Activated CD4-positive, alpha-beta memory T cell treated with anti-CD3 and anti-CD28 coated beads for 36 hours (primary cell): ENCODE results near the gene PTPN2. TPM values are rescaled to one million over a fixed set of nuclear protein-coding genes. Genes with fewer than 3 reads are reported as not detected.

Source experiments
- CTCF ChIA-PET: fragments of 350-600 bp; sonication (Branson Sonifier 250); formaldehyde crosslinking; loops from one replicate; lab custom pipeline; 2021; ENCODE audit warnings: antibody characterized with exemption, inconsistent platforms; lab: Charles Lee
- POLR2A ChIA-PET: fragments of 350-600 bp; sonication (Branson Sonifier 250); formaldehyde crosslinking; loops from one replicate; lab custom pipeline; 2021; ENCODE audit warnings: antibody characterized with exemption; lab: Charles Lee
- DNase-seq: peaks from one replicate; pipeline ENCODE4 v3.0.0-alpha.2; 2020
- H3K27ac Mint-ChIP-seq: one replicate; pipeline ENCODE4 v1.8.0; 2021; ENCODE audit warnings: mixed read lengths
- H3K27me3 Mint-ChIP-seq: one replicate; pipeline ENCODE4 v1.8.0; 2021; ENCODE audit warnings: mixed read lengths
- H3K36me3 Mint-ChIP-seq: one replicate; pipeline ENCODE4 v1.8.0; 2021; ENCODE audit warnings: mixed read lengths
- H3K4me1 Mint-ChIP-seq: one replicate; pipeline ENCODE4 v1.8.0; 2021; ENCODE audit warnings: low read depth, mixed read lengths
- H3K4me3 Mint-ChIP-seq: one replicate; pipeline ENCODE4 v1.8.0; 2021; ENCODE audit warnings: mild to moderate bottlenecking, mixed read lengths
- H3K9me3 Mint-ChIP-seq: one replicate; pipeline ENCODE4 v1.8.0; 2021; ENCODE audit warnings: mixed read lengths
- intact Hi-C: fragments of 100-400 bp; cut with micrococcal nuclease; formaldehyde crosslinking; loops from one replicate; pipeline ENCODE4 v1.15.1; 2023
- total RNA-seq, 2 experiments: library from RNA; stranded (reverse); gene quantifications; one replicate each; pipeline ENCODE4 v1.2.3, GENCODE V29; 2021

The PTPN2 gene
- total RNA-seq, 2 experiments from 2014 or later, result 68.8 to 73.3 TPM

DNA sequence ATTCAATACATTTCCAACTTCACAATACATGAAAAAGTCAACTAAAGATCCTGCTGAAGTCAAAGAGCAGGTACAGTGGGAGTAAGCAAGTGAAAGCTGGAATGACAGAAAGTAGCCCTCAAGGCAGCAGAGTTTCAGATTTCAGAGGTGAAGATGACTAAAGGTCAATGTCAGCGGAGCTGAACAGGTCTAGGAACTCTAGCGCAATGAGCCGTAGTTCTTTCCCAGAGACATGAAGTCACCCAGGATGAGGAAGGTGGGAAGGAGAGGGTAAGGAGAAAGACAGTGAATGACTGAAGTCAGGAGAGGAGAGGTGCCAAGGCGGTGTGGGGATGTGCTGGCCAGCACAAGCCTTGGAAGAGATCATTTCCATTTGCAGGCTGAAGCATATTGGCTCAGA, 28.1 kb downstream of the PTPN2 start:
- Mint-ChIP-seq H3K27me3 (no peaks in the 10 kb centered on the region), H3K9me3 (no peaks in the 10 kb centered on the region), H3K27ac (peak overlapping the region; percentile 5), H3K4me3 (no peak overlapping the region), H3K4me1 (peaks cover 55% of the 10 kb centered on the region), H3K36me3 (peaks cover 35% of the 10 kb centered on the region)
- no peak for DNase-seq
- POLR2A ChIA-PET, result interaction anchor here (0.8 to 1.9 kb wide), 2 partner anchors 11 to 35 kb away, joined by 3 to 5 read pairs; no protein-coding TSS in a partner anchor
- CTCF ChIA-PET, result interaction anchor here (0.5 to 1.2 kb wide), 2 partner anchors 34 to 129 kb away, joined by 3 read pairs; no protein-coding TSS in a partner anchor
- intact Hi-C loops, result loop anchor here (2.0 to 5.0 kb wide), 2 partner anchors 27 to 34 kb away; no protein-coding TSS in a partner anchor

DNA sequence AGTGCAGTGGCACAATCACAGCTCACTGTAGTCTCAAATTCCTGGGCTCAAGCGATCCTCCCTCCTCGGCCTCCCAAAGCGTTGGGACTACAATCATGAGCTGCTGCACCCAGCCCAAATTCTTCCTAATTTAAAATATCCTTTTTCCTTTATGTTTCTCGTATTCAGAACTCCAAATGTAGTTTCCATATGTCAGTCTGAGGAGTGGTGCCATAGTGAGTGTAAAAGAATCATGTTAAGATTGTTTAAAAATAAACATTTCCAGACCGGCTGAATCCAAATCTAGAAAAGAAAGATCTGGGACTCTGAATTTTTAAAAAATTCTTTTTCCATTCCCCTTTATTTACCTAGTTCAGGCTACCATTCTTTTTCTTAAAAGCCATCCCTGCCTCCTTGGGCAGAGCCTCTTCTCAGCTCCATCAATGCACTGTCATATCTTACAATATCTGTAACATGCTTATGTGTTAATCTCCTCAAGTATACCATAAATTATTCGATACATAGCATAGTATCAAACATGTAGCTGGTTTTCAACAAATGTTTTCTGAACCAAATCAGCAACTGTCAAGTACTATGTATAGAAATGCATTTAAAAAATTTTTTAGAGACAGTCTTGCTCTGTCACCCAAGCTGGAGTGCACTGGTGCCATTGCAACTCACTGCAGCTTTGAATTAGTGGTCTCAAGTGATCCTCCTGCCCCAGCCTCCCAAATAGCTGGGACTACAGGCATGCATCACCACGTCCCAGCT, 31.3 kb downstream of the PTPN2 start:
- H3K27ac Mint-ChIP-seq, result no peak overlapping the region
- peaks cover 48% of the 10 kb centered on the region for H3K4me1 Mint-ChIP-seq
- H3K4me3 Mint-ChIP-seq, result no peak overlapping the region
- H3K27me3 Mint-ChIP-seq, result no peaks in the 10 kb centered on the region
- POLR2A ChIA-PET, result interaction anchor here (0.5 to 1.2 kb wide), 3 partner anchors 30 to 400 kb away, joined by 3 to 4 read pairs (median 4); partner anchors contain the start of gene PTPN2
- no peaks in the 10 kb centered on the region for H3K9me3 Mint-ChIP-seq
- CTCF ChIA-PET, result interaction anchor here (0.9 kb wide), 2 partner anchors 32 to 70 kb away, joined by 3 to 4 read pairs; no protein-coding TSS in a partner anchor
- no peak for DNase-seq
- H3K36me3 Mint-ChIP-seq, result peaks cover 38% of the 10 kb centered on the region
- intact Hi-C loops, result no loop called here

DNA sequence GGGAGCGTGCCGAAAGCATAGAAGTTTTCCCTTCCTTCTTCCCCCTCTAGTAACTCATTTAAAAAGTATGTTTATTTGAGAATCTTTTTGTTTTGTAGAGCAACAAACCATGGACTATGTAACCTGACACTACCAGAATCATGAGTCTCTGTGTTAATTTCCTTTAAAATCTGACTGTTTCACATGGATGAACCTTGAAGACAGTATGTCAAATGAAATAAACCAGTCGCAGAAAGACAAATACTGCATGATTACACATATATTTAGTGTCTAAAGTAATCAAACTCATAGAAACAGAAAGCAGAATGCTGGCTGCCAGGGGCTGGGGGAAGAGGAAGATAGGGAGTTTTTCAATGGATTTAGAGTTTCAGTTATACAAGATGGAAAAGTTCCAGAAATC, 32.3 kb downstream of the PTPN2 start:
- H3K36me3 Mint-ChIP-seq, result peaks cover 39% of the 10 kb centered on the region
- no peaks in the 10 kb centered on the region for H3K27me3 Mint-ChIP-seq
- no peak overlapping the region for H3K4me3 Mint-ChIP-seq
- H3K9me3 Mint-ChIP-seq, result no peaks in the 10 kb centered on the region
- DNase-seq, result no peak
- H3K27ac Mint-ChIP-seq, result no peak overlapping the region
- ChIA-PET POLR2A (no interaction called here), CTCF (no interaction called here)
- intact Hi-C loops, result no loop called here
- H3K4me1 Mint-ChIP-seq, result peaks cover 44% of the 10 kb centered on the region

DNA sequence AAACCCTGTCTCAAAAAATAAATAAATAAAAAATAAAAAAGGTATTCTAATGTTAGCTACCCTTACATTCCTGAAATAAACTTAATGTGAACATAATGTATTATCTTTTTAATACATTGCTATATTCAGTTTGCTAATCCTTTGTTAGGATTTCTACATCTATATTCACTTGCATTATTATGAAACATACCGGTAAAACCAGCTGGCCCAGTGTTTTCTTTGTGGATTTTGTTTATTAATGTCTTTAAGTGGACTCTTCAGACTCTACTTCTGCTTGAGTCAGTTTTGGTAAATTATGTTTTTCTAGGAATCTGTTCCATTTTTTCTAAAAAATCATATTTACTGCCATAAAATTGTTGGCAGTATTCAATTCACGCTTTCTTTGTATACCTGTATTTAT, 34.5 kb downstream of the PTPN2 start:
- Mint-ChIP-seq H3K27me3 (no peaks in the 10 kb centered on the region), H3K4me1 (peaks cover 49% of the 10 kb centered on the region), H3K9me3 (no peaks in the 10 kb centered on the region), H3K36me3 (peaks cover 32% of the 10 kb centered on the region), H3K4me3 (no peak overlapping the region), H3K27ac (no peak overlapping the region)
- DNase-seq, result no peak
- POLR2A ChIA-PET, result no interaction called here
- intact Hi-C loops, result no loop called here
- CTCF ChIA-PET, result interaction anchor here (0.6 to 1.6 kb wide), 3 partner anchors 34 to 105 kb away, joined by 3 to 4 read pairs (median 4); no protein-coding TSS in a partner anchor

DNA sequence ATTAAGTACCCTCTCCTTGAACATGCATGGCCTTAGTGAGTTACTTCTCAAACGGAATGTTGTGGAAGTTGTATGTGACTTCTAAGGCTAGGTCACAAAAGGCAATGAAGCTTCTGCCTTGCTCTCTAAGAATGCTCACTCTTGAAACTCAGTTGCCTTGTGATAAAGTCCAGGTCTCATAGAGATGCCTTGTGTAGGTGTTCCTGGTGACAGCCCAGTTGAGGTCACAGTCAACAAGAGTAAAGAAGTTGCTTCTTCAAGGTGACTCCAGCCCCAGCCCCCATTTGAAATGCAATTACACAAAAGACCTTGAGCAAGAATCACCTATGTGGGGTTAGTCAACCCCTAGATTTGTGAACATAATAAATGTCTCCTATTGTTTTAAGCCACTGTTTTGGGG, 35.6 kb downstream of the PTPN2 start:
- intact Hi-C loops, result no loop called here
- H3K27me3 Mint-ChIP-seq, result no peaks in the 10 kb centered on the region
- H3K4me3 Mint-ChIP-seq, result no peak overlapping the region
- ChIA-PET CTCF (no interaction called here), POLR2A (no interaction called here)
- peaks cover 26% of the 10 kb centered on the region for H3K36me3 Mint-ChIP-seq
- no peaks in the 10 kb centered on the region for H3K9me3 Mint-ChIP-seq
- no peak overlapping the region for H3K27ac Mint-ChIP-seq
- peaks cover 52% of the 10 kb centered on the region for H3K4me1 Mint-ChIP-seq
- no peak for DNase-seq

DNA sequence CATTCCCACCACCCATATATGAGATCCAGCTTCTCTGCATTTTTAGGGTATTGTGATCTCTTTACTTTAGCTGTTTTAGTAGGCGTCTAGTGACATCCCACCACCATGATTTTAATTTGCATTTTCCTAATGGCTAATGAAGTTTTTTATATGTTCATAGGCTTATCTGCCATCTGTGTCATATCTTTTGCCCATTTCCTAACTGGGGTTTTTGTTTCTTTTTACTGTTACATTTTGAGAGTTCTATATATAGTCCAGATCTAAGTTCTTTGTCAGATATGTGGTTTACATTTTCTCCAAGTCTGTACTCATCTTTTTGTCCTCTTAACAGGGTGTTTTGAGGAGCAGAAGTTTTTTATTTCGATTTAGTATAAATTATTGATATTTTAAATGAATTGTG, 39.6 kb downstream of the PTPN2 start:
- intact Hi-C loops, result loop anchor here (5.0 kb wide), 1 partner anchor 467 kb away; the partner anchor contains the start of gene AFG3L2
- peaks cover 30% of the 10 kb centered on the region for H3K36me3 Mint-ChIP-seq
- H3K27ac Mint-ChIP-seq, result peak overlapping the region; percentile 76
- no peaks in the 10 kb centered on the region for H3K27me3 Mint-ChIP-seq
- no peaks in the 10 kb centered on the region for H3K9me3 Mint-ChIP-seq
- H3K4me1 Mint-ChIP-seq, result peaks cover 87% of the 10 kb centered on the region
- no peak overlapping the region for H3K4me3 Mint-ChIP-seq
- ChIA-PET CTCF (interaction anchor here (0.6 to 1.9 kb wide), 3 partner anchors 34 to 44 kb away, joined by 3 to 5 read pairs (median 3); no protein-coding TSS in a partner anchor), POLR2A (interaction anchor here (0.7 to 2.0 kb wide), 6 partner anchors 11 to 147 kb away, joined by 3 to 21 read pairs (median 4); partner anchors contain the start of genes CEP192 and PTPN2)
- no peak for DNase-seq

DNA sequence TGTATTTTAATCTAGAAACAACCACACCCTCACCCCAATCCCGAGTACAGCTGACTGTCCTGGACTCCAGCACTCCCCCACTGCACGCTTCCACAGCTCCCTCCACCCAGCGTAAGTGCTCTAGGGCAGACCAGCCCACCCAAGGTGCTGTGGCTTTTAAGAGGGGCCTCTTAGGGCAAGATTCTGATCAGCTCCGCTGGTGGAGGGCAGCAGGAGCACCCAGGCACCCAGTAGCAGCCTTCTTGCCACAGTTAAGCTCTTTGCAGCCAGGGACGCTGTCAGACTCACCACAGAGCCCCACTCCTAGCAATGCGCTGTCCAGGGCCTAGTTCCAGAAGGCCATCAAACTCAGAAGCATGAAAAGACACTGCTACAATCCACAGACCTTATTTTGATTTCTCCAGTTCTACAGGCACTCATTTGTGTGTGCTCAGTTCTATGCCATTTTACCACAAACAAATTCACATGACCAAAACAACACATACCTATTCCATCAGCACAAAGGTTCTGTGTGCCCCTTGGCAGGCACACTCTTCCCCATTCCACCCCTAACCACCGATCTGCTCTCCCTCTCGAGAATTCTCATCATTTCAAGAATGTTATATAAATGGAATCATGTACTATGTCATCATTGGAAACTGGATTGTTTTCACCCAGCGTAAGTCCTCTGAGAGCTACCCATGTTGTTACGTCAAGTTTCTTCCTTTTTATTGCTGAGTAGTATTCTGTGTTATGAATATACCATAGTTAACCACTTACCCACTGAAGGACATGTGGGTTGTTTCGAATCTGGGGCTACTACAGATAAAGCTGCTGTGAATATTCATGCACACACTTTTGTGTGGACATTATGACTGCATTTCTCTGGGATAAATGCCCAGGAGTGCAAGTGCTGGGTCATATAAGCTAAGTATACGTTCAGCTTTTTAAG, 40.4 kb downstream of the PTPN2 start:
- POLR2A ChIA-PET, result interaction anchor here (0.7 to 2.0 kb wide), 6 partner anchors 12 to 148 kb away, joined by 3 to 21 read pairs (median 4); partner anchors contain the start of genes CEP192 and PTPN2
- no peaks in the 10 kb centered on the region for H3K9me3 Mint-ChIP-seq
- H3K27me3 Mint-ChIP-seq, result no peaks in the 10 kb centered on the region
- peaks cover 26% of the 10 kb centered on the region for H3K36me3 Mint-ChIP-seq
- peaks cover 86% of the 10 kb centered on the region for H3K4me1 Mint-ChIP-seq
- intact Hi-C loops, result loop anchor here (5.0 kb wide), 1 partner anchor 466 kb away; the partner anchor contains the start of gene AFG3L2
- CTCF ChIA-PET, result interaction anchor here (0.6 to 1.9 kb wide), 3 partner anchors 35 to 45 kb away, joined by 3 to 5 read pairs (median 3); no protein-coding TSS in a partner anchor
- H3K27ac Mint-ChIP-seq, result peak overlapping the region; percentile 76
- peak; percentile 25 for DNase-seq
- H3K4me3 Mint-ChIP-seq, result peak overlapping the region; percentile 13

DNA sequence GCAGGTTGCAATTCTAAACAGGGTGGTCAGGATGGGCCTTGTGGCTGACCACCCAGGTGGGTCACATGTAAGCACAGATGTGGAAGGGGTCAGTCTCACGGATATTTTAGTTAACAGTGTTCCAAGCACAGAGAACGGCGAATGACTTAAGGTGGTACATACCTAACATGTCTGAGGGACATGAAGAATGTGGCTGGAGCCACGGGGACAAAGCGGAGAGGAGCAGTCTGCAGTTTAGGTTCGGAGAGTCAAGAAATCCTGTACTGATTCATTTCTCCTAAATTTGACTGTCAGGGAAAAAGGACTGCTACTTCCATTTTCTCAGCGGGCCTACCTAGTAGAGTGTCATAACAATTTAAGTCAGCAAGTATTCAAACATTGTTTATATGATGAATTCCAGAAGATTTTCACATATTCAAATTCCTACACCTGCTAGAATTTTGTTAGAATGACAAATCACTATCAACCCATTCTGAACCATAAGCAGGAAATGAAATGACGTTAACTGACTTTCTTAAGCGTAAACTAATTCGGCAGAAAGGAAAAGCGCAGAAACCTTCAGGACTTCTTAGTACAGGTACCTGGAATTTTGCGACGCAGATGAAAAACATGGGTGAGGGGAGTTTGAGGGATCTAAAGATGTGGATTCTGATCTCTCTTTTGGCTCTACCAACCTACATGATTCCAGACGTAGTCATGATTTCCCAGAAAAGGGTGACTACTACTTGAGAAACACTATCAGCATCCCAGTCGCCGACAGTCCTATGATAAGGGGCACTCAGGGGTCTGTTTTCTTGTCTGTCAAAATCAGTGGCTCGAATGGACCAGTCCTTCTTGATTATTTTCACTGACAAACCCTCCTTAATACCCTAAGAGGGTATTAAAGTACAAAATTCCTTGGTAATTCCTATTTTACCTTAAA, 41.3 kb downstream of the PTPN2 start:
- POLR2A ChIA-PET, result no interaction called here

DNA sequence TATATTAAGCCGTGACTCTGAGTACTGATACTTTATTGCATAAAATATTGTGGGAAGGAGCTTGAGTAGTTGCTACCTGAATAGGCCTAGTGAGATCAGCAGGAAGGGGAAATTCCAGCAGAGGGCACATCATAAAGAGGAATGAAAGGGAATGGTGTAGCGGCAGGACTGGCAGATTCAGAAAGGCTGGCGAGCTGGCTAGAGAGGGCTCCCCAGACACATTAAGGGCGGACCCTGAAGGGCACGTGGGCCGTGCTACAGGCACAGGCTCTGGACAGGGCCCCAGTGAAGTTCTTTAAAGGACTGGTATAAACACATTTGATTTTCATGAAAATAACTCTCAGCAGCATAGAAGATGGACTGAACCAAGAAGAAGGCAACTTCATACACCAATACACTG, 43.0 kb downstream of the PTPN2 start:
- CTCF ChIA-PET, result interaction anchor here (1.0 kb wide), 1 partner anchor 17 kb away, joined by 3 read pairs; no protein-coding TSS in a partner anchor
- H3K27ac Mint-ChIP-seq, result no peak overlapping the region
- no peaks in the 10 kb centered on the region for H3K9me3 Mint-ChIP-seq
- peaks cover 85% of the 10 kb centered on the region for H3K4me1 Mint-ChIP-seq
- POLR2A ChIA-PET, result no interaction called here
- H3K4me3 Mint-ChIP-seq, result no peak overlapping the region
- peaks cover 18% of the 10 kb centered on the region for H3K36me3 Mint-ChIP-seq
- intact Hi-C loops, result loop anchor here (5.0 kb wide), 1 partner anchor 464 kb away; the partner anchor contains the start of gene AFG3L2
- H3K27me3 Mint-ChIP-seq, result no peaks in the 10 kb centered on the region
- no peak for DNase-seq

More for the DNA sequence above, 41.3 kb downstream of the PTPN2 start:
- Mint-ChIP-seq H3K4me1 (peaks cover 88% of the 10 kb centered on the region), H3K36me3 (peaks cover 24% of the 10 kb centered on the region), H3K9me3 (no peaks in the 10 kb centered on the region), H3K4me3 (no peak overlapping the region), H3K27me3 (no peaks in the 10 kb centered on the region), H3K27ac (peak overlapping the region; percentile 76)
- DNase-seq, result no peak
- CTCF ChIA-PET, result interaction anchor here (1.9 kb wide), 1 partner anchor 44 kb away, joined by 5 read pairs; no protein-coding TSS in a partner anchor
- intact Hi-C loops, result loop anchor here (5.0 kb wide), 1 partner anchor 465 kb away; the partner anchor contains the start of gene AFG3L2

DNA sequence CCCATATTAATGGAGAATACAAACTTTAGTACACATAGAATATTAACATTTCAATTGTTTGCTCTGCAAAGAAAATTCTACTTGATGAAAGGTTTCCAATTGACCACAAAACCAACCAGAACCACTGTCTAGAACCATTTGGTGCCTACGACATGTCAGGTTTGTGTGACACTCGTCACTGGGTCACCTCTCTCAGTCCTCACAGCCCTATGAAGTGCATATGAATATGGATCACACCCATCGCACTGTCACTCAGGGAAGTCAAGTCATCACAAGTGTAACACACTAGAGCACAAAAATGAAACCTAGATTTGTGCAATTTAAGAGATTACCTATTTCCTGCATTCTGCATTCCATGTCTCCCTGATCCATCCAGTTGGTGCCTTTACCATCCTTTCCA, 43.7 kb downstream of the PTPN2 start:
- H3K27ac Mint-ChIP-seq, result peak overlapping the region; percentile 98
- peak; percentile 44 for DNase-seq
- no peaks in the 10 kb centered on the region for H3K27me3 Mint-ChIP-seq
- CTCF ChIA-PET, result interaction anchor here (1.0 kb wide), 1 partner anchor 16 kb away, joined by 3 read pairs; no protein-coding TSS in a partner anchor
- peaks cover 80% of the 10 kb centered on the region for H3K4me1 Mint-ChIP-seq
- intact Hi-C loops, result loop anchor here (5.0 kb wide), 1 partner anchor 463 kb away; the partner anchor contains the start of gene AFG3L2
- peaks cover 19% of the 10 kb centered on the region for H3K36me3 Mint-ChIP-seq
- peak overlapping the region; percentile 57 for H3K4me3 Mint-ChIP-seq
- no peaks in the 10 kb centered on the region for H3K9me3 Mint-ChIP-seq
- POLR2A ChIA-PET, result interaction anchor here (1.0 to 1.4 kb wide), 3 partner anchors 17 to 81 kb away, joined by 4 to 17 read pairs (median 7); partner anchors contain the start of gene PTPN2
